ENCODE measurements around the gene OR52R1.

GRCh38 chr11:4809246-4809645 lies 5.1 kb upstream of the OR52R1 start:
- no peak for TF ChIP-seq CTCF (IDR thresholded peaks at IDR 0.05; ENCODE audit: low read length)
- no peak for TF ChIP-seq EZH2phosphoT487 (IDR thresholded peaks at IDR 0.05; ENCODE audit: low read length)
